T-cell (primary cell): ENCODE measurements around the gene COG2. TPM values are rescaled to one million over a fixed set of nuclear protein-coding genes. Genes with fewer than 3 reads are reported as not detected.
A peak's percentile ranks its signal among the peaks of the same experiment; 100 is the strongest.

Experiments used
- ATAC-seq, 4 experiments: fragments of 200-7000 bp in 3 of 4; fragments of 150-1000 bp in 1 of 4; cut with Tn5 transposase; replicated peaks in 1 of 4; 1 replicate in 3 of 4; 2 replicates in 1 of 4; pipeline ENCODE4 v1.10.0; 2021; ENCODE audit warnings: moderate library complexity in 3 of 4, mild to moderate bottlenecking in 2 of 4, moderate number of reproducible peaks in 1 of 4
- CTCF ChIA-PET, 2 donors: fragments of 300-600 bp; sonication (Branson Sonifier 250); formaldehyde crosslinking; loops; one replicate each; lab custom pipeline; 2022; ENCODE audit warnings: antibody characterized with exemption in 2 of 2; lab: Charles Lee
- POLR2A ChIA-PET, 2 donors: fragments of 300-600 bp; sonication (Branson Sonifier 250); formaldehyde crosslinking; loops; one replicate each; lab custom pipeline; 2022; ENCODE audit warnings: antibody characterized with exemption in 2 of 2; lab: Charles Lee
- DNase-seq, 35 experiments: peaks; one replicate each; pipeline versions ENCODE4 v3.0.0 to v3.0.0-alpha.2; 2013 to 2023
- H3K27ac ChIP-seq: one replicate; pipeline ENCODE4 v1.5.1; 2013; ENCODE audit warnings: low read length
- H3K27me3 ChIP-seq, 2 experiments: replicated peaks in 1 of 2; 1 replicate in 1 of 2; 2 replicates in 1 of 2; pipeline versions ENCODE4 v1.6.1 to v1.7.0; 2013; ENCODE audit warnings: low read length in 1 of 2, mixed read lengths in 1 of 2; ENCODE audit not compliant: control insufficient read depth in 2 of 2, insufficient read depth in 2 of 2; ENCODE audit errors: extremely low read depth in 1 of 2
- H3K36me3 ChIP-seq, 2 donors: 1 replicate in 1 of 2; 2 replicates in 1 of 2; pipeline versions ENCODE4 v1.6.1 to v1.7.0; 2013; ENCODE audit warnings: low read length in 1 of 2; ENCODE audit not compliant: control insufficient read depth in 2 of 2, insufficient read depth in 1 of 2; ENCODE audit errors: extremely low read depth in 1 of 2
- H3K4me1 ChIP-seq, 2 experiments: 1 replicate in 1 of 2; 2 replicates in 1 of 2; pipeline versions ENCODE4 v1.6.1 to v1.7.0; 2013; ENCODE audit warnings: low read length in 2 of 2, mixed read lengths in 1 of 2; ENCODE audit not compliant: insufficient read depth in 2 of 2, control insufficient read depth in 1 of 2; ENCODE audit errors: extremely low read depth in 1 of 2
- H3K4me3 ChIP-seq, 2 donors: 1 replicate in 1 of 2; 2 replicates in 1 of 2; pipeline versions ENCODE4 v1.5.1 to v1.7.0; 2013; ENCODE audit warnings: mild to moderate bottlenecking in 2 of 2, low read length in 1 of 2, moderate library complexity in 1 of 2; ENCODE audit not compliant: control insufficient read depth in 1 of 2; ENCODE audit errors: extremely low read depth in 1 of 2
- H3K9me3 ChIP-seq: 2 replicates; pipeline ENCODE4 v1.7.0; 2013
- H3K27ac Mint-ChIP-seq, 2 donors: one replicate each; pipeline ENCODE4 v1.8.0; 2020 to 2021; ENCODE audit warnings: mild to moderate bottlenecking in 2 of 2, mixed read lengths in 2 of 2
- H3K27me3 Mint-ChIP-seq, 2 donors: one replicate each; pipeline ENCODE4 v1.8.0; 2021 to 2022; ENCODE audit warnings: mixed read lengths in 2 of 2
- H3K36me3 Mint-ChIP-seq: one replicate; pipeline ENCODE4 v1.8.0; 2021; ENCODE audit warnings: mixed read lengths
- H3K4me1 Mint-ChIP-seq, 3 donors: one replicate each; pipeline ENCODE4 v1.8.0; 2020 to 2022; ENCODE audit warnings: mixed read lengths in 3 of 3, mild to moderate bottlenecking in 1 of 3
- H3K4me3 Mint-ChIP-seq, 3 donors: one replicate each; pipeline ENCODE4 v1.8.0; 2020 to 2022; ENCODE audit warnings: mild to moderate bottlenecking in 3 of 3, mixed read lengths in 3 of 3, moderate library complexity in 3 of 3
- H3K9me3 Mint-ChIP-seq, 3 donors: one replicate each; pipeline ENCODE4 v1.8.0; 2020 to 2022; ENCODE audit warnings: mixed read lengths in 3 of 3
- WGBS: methylation state at CpG from one replicate; pipeline ENCODE4 v1.1.5; 2013; ENCODE audit warnings: missing lambda C conversion rate; ENCODE audit not compliant: insufficient coverage; 5-methylcytosine and 5-hydroxymethylcytosine counted together
- total RNA-seq, 35 experiments: library from RNA in 6 of 35; stranded (reverse) in 6 of 35; fragments of 120-200 nt in 1 of 35; gene quantifications; one replicate each; pipeline versions ENCODE4 v1.2.1 to v1.2.4 and lab custom pipeline; 2013 to 2026

COG2 gene
- total RNA-seq (10 to 100 TPM; 30.5 to 38.6 (median 37.1) TPM), total RNA-seq (lab: John Stamatoyannopoulos, UW) (33.7 to 84.6 (median 66.5) reads per million in 29 experiments)
- 30.1 TPM for total RNA-seq (2013)

GRCh38 chr1:230642263-230642959 is at the start of gene COG2:
TSS of gene COG2 (plus strand) at chr1:230642481. CDS start at chr1:230642607, 126 bp downstream.
- Mint-ChIP-seq H3K9me3 (no peaks in the 10 kb centered on the region), H3K4me3 (peak within 1 kb of the TSS; percentile 97 to 99 (median 98)), H3K36me3 (peaks cover 15% of the 10 kb centered on the region), H3K27ac (peak within 1 kb of the TSS; percentile 91 to 93), H3K4me1 (peaks cover 51 to 60% (median 55%) of the 10 kb centered on the region in 3 donors), H3K27me3 (peaks cover 13 to 16% of the 10 kb centered on the region in 2 donors)
- Histone ChIP-seq H3K4me3 (peak within 1 kb of the TSS; percentile 78 to 91), H3K9me3 (no peaks in the 10 kb centered on the region), H3K4me1 (peaks cover 18 to 30% of the 10 kb centered on the region in 2 experiments), H3K27me3 (peaks cover 4 to 8% of the 10 kb centered on the region in 2 experiments), H3K27ac (peak within 1 kb of the TSS; percentile 51), H3K36me3 (peaks cover 0 to 15% of the 10 kb centered on the region in 2 donors)
- ATAC-seq (peak; percentile 93 to 95 (median 94)), DNase-seq (peak; percentile 79 to 98 (median 90))
- ChIA-PET POLR2A (no interaction called here), CTCF (interaction anchor here in 1 of 2 donors (0.5 to 1.1 kb wide), 7 partner anchors 9 to 1017 kb away, joined by 3 to 4 read pairs (median 3); partner anchors contain the start of genes ARV1, EXOC8, SPRTN and TTC13)
- under 1% methylated on average over 62 of the region's 62 CpGs for WGBS

- Histone ChIP-seq H3K36me3 (no peaks in the 10 kb centered on the region), H3K27me3 (peaks cover 3 to 12% of the 10 kb centered on the region in 2 experiments), H3K27ac (no peak overlapping the region), H3K9me3 (no peaks in the 10 kb centered on the region), H3K4me1 (no peaks in the 10 kb centered on the region), H3K4me3 (no peak overlapping the region)
- no peaks in the 10 kb centered on the region for H3K9me3 Mint-ChIP-seq
- POLR2A ChIA-PET = no interaction called here
- no peak overlapping the region for H3K27ac Mint-ChIP-seq
- no peak overlapping the region for H3K4me3 Mint-ChIP-seq
- H3K27me3 Mint-ChIP-seq = peaks cover 30 to 42% of the 10 kb centered on the region in 2 donors
- no peaks in the 10 kb centered on the region for H3K36me3 Mint-ChIP-seq
- no peak for DNase-seq
- ATAC-seq = no peak
- WGBS = no CpG with 5 or more reads among the region's 2 CpGs
- CTCF ChIA-PET = no interaction called here
- H3K4me1 Mint-ChIP-seq = no peaks in the 10 kb centered on the region
These were observed 49.4 kb upstream of the COG2 start for GRCh38 chr1:230592848-230593414.

GRCh38 chr1:230594214-230594773 is 48.0 kb upstream of the COG2 start:
- no peak overlapping the region for H3K27ac Mint-ChIP-seq
- peaks cover 31 to 32% of the 10 kb centered on the region in 2 donors for H3K27me3 Mint-ChIP-seq
- H3K36me3 Mint-ChIP-seq = no peaks in the 10 kb centered on the region
- DNase-seq (no peak), ATAC-seq (no peak)
- Histone ChIP-seq H3K4me3 (no peak overlapping the region), H3K4me1 (no peaks in the 10 kb centered on the region), H3K9me3 (peaks cover 2% of the 10 kb centered on the region), H3K27ac (no peak overlapping the region), H3K27me3 (peaks cover 3 to 12% of the 10 kb centered on the region in 2 experiments), H3K36me3 (no peaks in the 10 kb centered on the region)
- WGBS = 75% methylated on average over 1 of the region's 1 CpG
- peaks cover 0 to 5% (median 4%) of the 10 kb centered on the region in 3 donors for H3K9me3 Mint-ChIP-seq
- POLR2A ChIA-PET = no interaction called here
- no peak overlapping the region for H3K4me3 Mint-ChIP-seq
- H3K4me1 Mint-ChIP-seq = no peaks in the 10 kb centered on the region
- CTCF ChIA-PET = no interaction called here

- no peak overlapping the region for H3K4me3 ChIP-seq
- H3K9me3 ChIP-seq = peaks cover 2% of the 10 kb centered on the region
- ATAC-seq (no peak), DNase-seq (no peak)
- no peaks in the 10 kb centered on the region for H3K4me1 ChIP-seq
- Mint-ChIP-seq H3K4me3 (no peak overlapping the region), H3K27me3 (peaks cover 34% of the 10 kb centered on the region in 2 donors), H3K9me3 (peaks cover 0 to 7% (median 5%) of the 10 kb centered on the region in 3 donors), H3K27ac (no peak overlapping the region), H3K4me1 (no peaks in the 10 kb centered on the region), H3K36me3 (no peaks in the 10 kb centered on the region)
- ChIA-PET CTCF (no interaction called here), POLR2A (interaction anchor here in 1 of 2 donors (0.6 kb wide), 1 partner anchor 18 kb away, joined by 3 read pairs; no protein-coding TSS in a partner anchor)
- peaks cover 3 to 12% of the 10 kb centered on the region in 2 experiments for H3K27me3 ChIP-seq
- H3K36me3 ChIP-seq = no peaks in the 10 kb centered on the region
- H3K27ac ChIP-seq = no peak overlapping the region
- 57% methylated on average over 1 of the region's 2 CpGs for WGBS
These were observed 47.1 kb upstream of the COG2 start for GRCh38 chr1:230595181-230595580.

- Mint-ChIP-seq H3K36me3 (no peaks in the 10 kb centered on the region), H3K9me3 (peaks cover 0 to 7% (median 5%) of the 10 kb centered on the region in 3 donors), H3K27ac (no peak overlapping the region), H3K4me1 (no peaks in the 10 kb centered on the region), H3K4me3 (no peak overlapping the region), H3K27me3 (peaks cover 30 to 35% of the 10 kb centered on the region in 2 donors)
- Histone ChIP-seq H3K36me3 (no peaks in the 10 kb centered on the region), H3K4me1 (no peaks in the 10 kb centered on the region), H3K4me3 (no peak overlapping the region), H3K27ac (no peak overlapping the region), H3K9me3 (peaks cover 2% of the 10 kb centered on the region), H3K27me3 (peaks cover 3 to 5% of the 10 kb centered on the region in 2 experiments)
- WGBS = no CpG with 5 or more reads among the region's 2 CpGs
- ChIA-PET POLR2A (no interaction called here), CTCF (no interaction called here)
- DNase-seq (no peak), ATAC-seq (no peak)
These were observed 46.0 kb upstream of the COG2 start for GRCh38 chr1:230596306-230596705.

- no peak overlapping the region for H3K4me3 ChIP-seq
- H3K27me3 Mint-ChIP-seq = peaks cover 28 to 38% of the 10 kb centered on the region in 2 donors
- H3K4me1 ChIP-seq = no peaks in the 10 kb centered on the region
- ATAC-seq (no peak), DNase-seq (no peak)
- no peaks in the 10 kb centered on the region for H3K36me3 ChIP-seq
- CTCF ChIA-PET = no interaction called here
- POLR2A ChIA-PET = no interaction called here
- peaks cover 2% of the 10 kb centered on the region for H3K9me3 ChIP-seq
- peaks cover 0 to 5% of the 10 kb centered on the region in 2 experiments for H3K27me3 ChIP-seq
- no peak overlapping the region for H3K27ac ChIP-seq
- no peak overlapping the region for H3K4me3 Mint-ChIP-seq
- H3K9me3 Mint-ChIP-seq = peaks cover 0 to 7% (median 5%) of the 10 kb centered on the region in 3 donors
- H3K27ac Mint-ChIP-seq = no peak overlapping the region
- no peaks in the 10 kb centered on the region for H3K36me3 Mint-ChIP-seq
- H3K4me1 Mint-ChIP-seq = no peaks in the 10 kb centered on the region
These were observed 43.5 kb upstream of the COG2 start for GRCh38 chr1:230598745-230599144.
